Epithelial cell of prostate (primary cell): ENCODE data around the gene SSBP1.
"Not testable (repeated sequence)": the region's sequence is repeated elsewhere in the genome, so short reads cannot be mapped to it uniquely, and the experiment has no call there.

ENCODE experiments used
- DNase-seq: peaks from one replicate; pipeline ENCODE4 v3.0.0-alpha.2; 2011; ENCODE audit warnings: low read depth, low spot score
- H3K27ac ChIP-seq: fragments of 450-650 bp; 2 replicates; pipeline ENCODE4 v1.5.1; 2017; ENCODE audit warnings: mild to moderate bottlenecking

The SSBP1 gene

GRCh38 chr7:141752634-141753033, 14.5 kb downstream of the SSBP1 start:
- no peak overlapping the region for H3K27ac ChIP-seq
- no peak for DNase-seq

GRCh38 chr7:141754939-141755338, 16.8 kb downstream of the SSBP1 start:
- H3K27ac ChIP-seq: no peak overlapping the region
- no peak for DNase-seq

- no peak for DNase-seq
- no peak within 1 kb of the TSS for H3K27ac ChIP-seq
Measured at GRCh38 chr7:141763797-141764196, 25.6 kb downstream of the SSBP1 start, which contains the start of gene TAS2R3. Gene TAS2R3, plus strand, starts transcription at chr7:141764097. Its CDS starts 62 bp downstream, at chr7:141764159.

GRCh38 chr7:141770083-141770583, 32.0 kb downstream of the SSBP1 start:
- not testable (repeated sequence) for DNase-seq, H3K27ac ChIP-seq

- no peak within 1 kb of the TSS for H3K27ac ChIP-seq
Measured at GRCh38 chr7:141776374-141776773, 38.2 kb downstream of the SSBP1 start, which contains the start of gene TAS2R4. Gene TAS2R4, plus strand, starts transcription at chr7:141776674. Its CDS starts 1,815 bp downstream, at chr7:141778489.

GRCh38 chr7:141785706-141786552, 47.8 kb downstream of the SSBP1 start:
- H3K27ac ChIP-seq: no peak overlapping the region
- DNase-seq: no peak

More at GRCh38 chr7:141776374-141776773, 38.2 kb downstream of the SSBP1 start, which contains the start of gene TAS2R4:
- DNase-seq: no peak

GRCh38 chr7:141788296-141788695, 50.1 kb downstream of the SSBP1 start:
- DNase-seq: no peak
- H3K27ac ChIP-seq: no peak overlapping the region

GRCh38 chr7:141789917-141790316, 51.8 kb downstream of the SSBP1 start, which contains the start of gene TAS2R5:
Gene TAS2R5, plus strand, starts transcription at chr7:141790217. Its CDS starts 145 bp downstream, at chr7:141790362.
- DNase-seq: no peak

GRCh38 chr7:141792526-141792925, 54.4 kb downstream of the SSBP1 start:
- H3K27ac ChIP-seq: no peak overlapping the region
- DNase-seq: no peak

More at GRCh38 chr7:141789917-141790316, 51.8 kb downstream of the SSBP1 start, which contains the start of gene TAS2R5:
- H3K27ac ChIP-seq: no peak within 1 kb of the TSS
